WTC11 (cell line): ENCODE measurements around the gene AURKA. TPM values are rescaled to one million over a fixed set of nuclear protein-coding genes. Genes with fewer than 3 reads are reported as not detected.

Experiments used
- ATAC-seq: fragments of 200-7000 bp; cut with Tn5 transposase; 2 replicates; pipeline ENCODE4 v1.10.0; 2021; ENCODE audit warnings: mild to moderate bottlenecking, moderate library complexity
- CTCF ChIA-PET: fragments of 300-600 bp; sonication (Branson Sonifier 250); formaldehyde crosslinking; loops from one replicate; lab custom pipeline; 2021; ENCODE audit warnings: antibody characterized with exemption; lab: Charles Lee
- POLR2A ChIA-PET: fragments of 350-600 bp; sonication (Branson Sonifier 250); formaldehyde crosslinking; loops from one replicate; lab custom pipeline; 2021; ENCODE audit warnings: antibody characterized with exemption; lab: Charles Lee
- DNase-seq: peaks from one replicate; pipeline ENCODE4 v3.0.0; 2021; ENCODE audit warnings: low spot score
- H3K27ac Mint-ChIP-seq: 2 replicates; pipeline ENCODE4 v1.8.0; 2021; ENCODE audit warnings: mixed read lengths
- H3K27me3 Mint-ChIP-seq: 2 replicates; pipeline ENCODE4 v1.8.0; 2021; ENCODE audit warnings: low read depth, mild to moderate bottlenecking, moderate library complexity, mixed read lengths
- H3K36me3 Mint-ChIP-seq: 2 replicates; pipeline ENCODE4 v1.8.0; 2021; ENCODE audit warnings: mixed read lengths
- H3K4me1 Mint-ChIP-seq: 2 replicates; pipeline ENCODE4 v1.8.0; 2022; ENCODE audit warnings: mixed read lengths
- H3K4me3 Mint-ChIP-seq: 2 replicates; pipeline ENCODE4 v1.8.0; 2021; ENCODE audit warnings: mild to moderate bottlenecking, moderate library complexity, mixed read lengths
- H3K9me3 Mint-ChIP-seq: 2 replicates; pipeline ENCODE4 v1.8.0; 2021; ENCODE audit warnings: mixed read lengths
- AFF4 ChIP-seq: sonication (generic); formaldehyde crosslinking; IDR thresholded peaks from 2 replicates; pipeline ENCODE4 v1.8.1; 2023; ENCODE audit warnings: mild to moderate bottlenecking, missing genetic modification reagents, borderline replicate concordance
- AR ChIP-seq: fragments of 250-450 bp; sonication (Bioruptor Pico); IDR thresholded peaks from 2 replicates; pipeline ENCODE4 v1.9.0; 2021; ENCODE audit warnings: mild to moderate bottlenecking
- ARID4B ChIP-seq: sonication (generic); formaldehyde crosslinking; IDR thresholded peaks from 2 replicates; pipeline ENCODE4 v1.8.0; 2023; ENCODE audit warnings: missing genetic modification reagents, mild to moderate bottlenecking, borderline replicate concordance
- CDX4 ChIP-seq: fragments of 250-450 bp; sonication (Bioruptor Pico); IDR thresholded peaks from 2 replicates; pipeline ENCODE4 v1.9.0; 2021; ENCODE audit warnings: moderate library complexity, mild to moderate bottlenecking, inconsistent platforms, borderline replicate concordance
- CTCF ChIP-seq: fragments of 200-600 bp; IDR thresholded peaks from 2 replicates; pipeline ENCODE4 v1.8.0; 2022; ENCODE audit warnings: antibody characterized with exemption
- ERG ChIP-seq: fragments of 250-450 bp; sonication (Bioruptor Pico); IDR thresholded peaks from 2 replicates; pipeline ENCODE4 v1.8.0; 2021; ENCODE audit warnings: mild to moderate bottlenecking
- ETV6 ChIP-seq: sonication (generic); formaldehyde crosslinking; IDR thresholded peaks from 2 replicates; pipeline ENCODE4 v1.8.1; 2022; ENCODE audit warnings: mild to moderate bottlenecking, missing genetic modification reagents
- FOXP1 ChIP-seq: sonication (generic); formaldehyde crosslinking; IDR thresholded peaks from 2 replicates; pipeline ENCODE4 v1.8.0; 2022; ENCODE audit warnings: missing genetic modification reagents, mild to moderate bottlenecking, moderate library complexity, borderline replicate concordance
- FOXP4 ChIP-seq: sonication (generic); formaldehyde crosslinking; IDR thresholded peaks from 2 replicates; pipeline ENCODE4 v1.8.0; 2022; ENCODE audit warnings: mild to moderate bottlenecking, missing genetic modification reagents
- JAZF1 ChIP-seq: fragments of 250-450 bp; sonication (Bioruptor Pico); IDR thresholded peaks from 2 replicates; pipeline ENCODE4 v1.9.0; 2021; ENCODE audit warnings: moderate library complexity, mild to moderate bottlenecking, inconsistent platforms
- RORB ChIP-seq: fragments of 250-450 bp; sonication (Bioruptor Pico); IDR thresholded peaks from 2 replicates; pipeline ENCODE4 v1.9.0; 2021; ENCODE audit warnings: mild to moderate bottlenecking
- ZNF219 ChIP-seq: sonication (generic); formaldehyde crosslinking; IDR thresholded peaks from 2 replicates; pipeline ENCODE4 v1.8.0; 2023; ENCODE audit warnings: missing genetic modification reagents, mild to moderate bottlenecking, borderline replicate concordance
- ZNF263 ChIP-seq: sonication (generic); formaldehyde crosslinking; IDR thresholded peaks from 2 replicates; pipeline ENCODE4 v1.8.1; 2022; ENCODE audit warnings: low read depth, mild to moderate bottlenecking, moderate library complexity, missing genetic modification reagents
- ZNF416 ChIP-seq: fragments of 250-450 bp; sonication (Bioruptor Pico); IDR thresholded peaks from 2 replicates; pipeline ENCODE4 v1.9.0; 2021; ENCODE audit warnings: mild to moderate bottlenecking, inconsistent platforms
- total RNA-seq: library from RNA; stranded (reverse); gene quantifications from 3 replicates; pipeline ENCODE4 v1.2.3, GENCODE V29; 2021

The AURKA gene
- total RNA-seq, 1 experiment from 2014 or later = 103 TPM

- Mint-ChIP-seq H3K36me3 (0 out of 2 replicates have a peak, but pooled peaks cover 4% of the 10 kb centered on the region), H3K27me3 (peaks cover 22% of the 10 kb centered on the region), H3K4me3 (no peak overlapping the region), H3K4me1 (peaks cover 9% of the 10 kb centered on the region), H3K27ac (no peak overlapping the region), H3K9me3 (no peaks in the 10 kb centered on the region)
- ChIA-PET POLR2A (no interaction called here), CTCF (no interaction called here)
- no peak for DNase-seq
- TF ChIP-seq CTCF = no peak
- no peak for TF ChIP-seq CDX4 (CRISPR knock-in tag)
- TF ChIP-seq ZNF416 = no peak
- no peak for ATAC-seq
Measured at GRCh38 chr20:56418385-56418861, 26.4 kb upstream of the AURKA start.

- no peak for TF ChIP-seq JAZF1 (CRISPR knock-in tag)
- TF ChIP-seq, all 79 proteins: peak for 0
- DNase-seq (no peak), ATAC-seq (no peak)
- H3K9me3 Mint-ChIP-seq = no peaks in the 10 kb centered on the region
- H3K27ac Mint-ChIP-seq = no peak overlapping the region
- peaks cover 18% of the 10 kb centered on the region for H3K27me3 Mint-ChIP-seq
- 0 out of 2 replicates have a peak, but pooled peaks cover 4% of the 10 kb centered on the region for H3K36me3 Mint-ChIP-seq
- H3K4me3 Mint-ChIP-seq = no peak overlapping the region
- CTCF ChIA-PET = no interaction called here
- H3K4me1 Mint-ChIP-seq = peaks cover 9% of the 10 kb centered on the region
- POLR2A ChIA-PET = no interaction called here
Measured at GRCh38 chr20:56417911-56418310, 25.9 kb upstream of the AURKA start.

GRCh38 chr20:56417402-56417801 is 25.4 kb upstream of the AURKA start:
- H3K36me3 Mint-ChIP-seq = 0 out of 2 replicates have a peak, but pooled peaks cover 4% of the 10 kb centered on the region
- H3K27ac Mint-ChIP-seq = no peak overlapping the region
- ChIA-PET POLR2A (no interaction called here), CTCF (no interaction called here)
- no peaks in the 10 kb centered on the region for H3K9me3 Mint-ChIP-seq
- H3K4me1 Mint-ChIP-seq = peaks cover 4% of the 10 kb centered on the region
- no peak overlapping the region for H3K4me3 Mint-ChIP-seq
- no peak for DNase-seq
- peaks cover 13% of the 10 kb centered on the region for H3K27me3 Mint-ChIP-seq
- no peak for ATAC-seq
- TF ChIP-seq FOXP1 (no peak), AFF4 (CRISPR knock-in tag) (no peak), AR (CRISPR knock-in tag) (no peak), ERG (CRISPR knock-in tag) (no peak), ZNF219 (no peak), ARID4B (CRISPR knock-in tag) (no peak), RORB (CRISPR knock-in tag) (no peak), ETV6 (CRISPR knock-in tag) (no peak), ZNF263 (CRISPR knock-in tag) (no peak), FOXP4 (CRISPR knock-in tag) (no peak)
